ENCODE data around the gene RRP15. TPM values are rescaled to one million over a fixed set of nuclear protein-coding genes. Genes with fewer than 3 reads are reported as not detected.

The RRP15 gene
- total RNA-seq, 1 experiment from 2014 or later, result 25.6 TPM

- no peaks in the 10 kb centered on the region for H3K9me2 ChIP-seq (replicated peaks; ENCODE audit: low read length)
- ATAC-seq (peak; percentile 78), DNase-seq (peak; percentile 71)
- H2AFZ ChIP-seq (ENCODE audit: low read length), result no peak overlapping the region
- ChIA-PET POLR2A (ENCODE audit: unreplicated experiment) (interaction anchor here (0.7 kb wide), 1 partner anchor 136 kb away, joined by 4 read pairs; no protein-coding TSS in a partner anchor), CTCF (interaction anchor here (0.7 kb wide), 1 partner anchor 93 kb away, joined by 3 read pairs; no protein-coding TSS in a partner anchor)
- H3K27me3 ChIP-seq (ENCODE audit: low read length), result no peaks in the 10 kb centered on the region
- intact Hi-C loops (cut with micrococcal nuclease), result loop anchor here (1.0 to 5.0 kb wide), 7 partner anchors 76 to 706 kb away; no protein-coding TSS in a partner anchor
- H3K4me2 ChIP-seq (ENCODE audit: low read length), result no peak overlapping the region
- H3K4me3 ChIP-seq (ENCODE audit: low read length), result no peak overlapping the region
- TF ChIP-seq EZH2phosphoT487 (IDR thresholded peaks at IDR 0.05; ENCODE audit: borderline replicate concordance, low read length) (no peak), CTCF (conservative IDR thresholded peaks at IDR 0.05; ENCODE audit: low read depth, low read length) (peak; percentile 94)
- H3K9me3 ChIP-seq (ENCODE audit: low read length), result no peaks in the 10 kb centered on the region
- no peak overlapping the region; the same call in 1 of the 2 replicates for H3K9ac ChIP-seq (ENCODE audit: low read length)
- H4K20me1 ChIP-seq (ENCODE audit: low read length), result peaks cover 9% of the 10 kb centered on the region; the same call in 1 of the 2 replicates
- H3K4me1 ChIP-seq (ENCODE audit: insufficient read depth, low read length), result peaks cover 11% of the 10 kb centered on the region; the same call in 1 of the 2 replicates
- peaks cover 52% of the 10 kb centered on the region for H3K36me3 ChIP-seq (ENCODE audit: low read depth, low read length)
- no TSS peak for BruUV-seq (replicated peaks)
- H3K79me2 ChIP-seq (ENCODE audit: low read length), result peaks cover 99% of the 10 kb centered on the region
- H3F3A ChIP-seq (ENCODE audit: low read length, unreplicated experiment), result no peaks in the 10 kb centered on the region
- peak overlapping the region; percentile 15 for H3K27ac ChIP-seq (ENCODE audit: low read length)
Measured at GRCh38 chr1:218361298-218362065, 76.4 kb downstream of the RRP15 start.

- CTCF ChIA-PET, result no interaction called here
- H3K4me2 ChIP-seq (ENCODE audit: low read length), result no peak overlapping the region
Measured at GRCh38 chr1:218362418-218363076, 77.5 kb downstream of the RRP15 start.

More at GRCh38 chr1:218362418-218363076, 77.5 kb downstream of the RRP15 start:
- no peak overlapping the region for H2AFZ ChIP-seq (ENCODE audit: low read length)
- peaks cover 9% of the 10 kb centered on the region; the same call in 1 of the 2 replicates for H3K4me1 ChIP-seq (ENCODE audit: insufficient read depth, low read length)
- DNase-seq (no peak), ATAC-seq (no peak)
- no peaks in the 10 kb centered on the region for H3K9me3 ChIP-seq (ENCODE audit: low read length)
- no peak overlapping the region for H3K9ac ChIP-seq (ENCODE audit: low read length)
- H4K20me1 ChIP-seq (ENCODE audit: low read length), result peaks cover 6% of the 10 kb centered on the region; the same call in 1 of the 2 replicates
- H3K27ac ChIP-seq (ENCODE audit: low read length), result peak overlapping the region; percentile 15
- H3F3A ChIP-seq (ENCODE audit: low read length, unreplicated experiment), result no peaks in the 10 kb centered on the region
- H3K9me2 ChIP-seq (replicated peaks; ENCODE audit: low read length), result no peaks in the 10 kb centered on the region
- no peak for TF ChIP-seq CTCF (conservative IDR thresholded peaks at IDR 0.05; ENCODE audit: low read depth, low read length)
- TF ChIP-seq EZH2 (IDR thresholded peaks at IDR 0.05; ENCODE audit: low read length, unreplicated experiment), result no peak
- no peak for TF ChIP-seq EZH2phosphoT487 (IDR thresholded peaks at IDR 0.05; ENCODE audit: borderline replicate concordance, low read length)
- no peaks in the 10 kb centered on the region for H3K27me3 ChIP-seq (ENCODE audit: low read length)
- no peak overlapping the region for H3K4me3 ChIP-seq (ENCODE audit: low read length)
- POLR2A ChIA-PET (ENCODE audit: unreplicated experiment), result no interaction called here
- intact Hi-C loops (cut with micrococcal nuclease), result loop anchor here (5.0 kb wide), 3 partner anchors 75 to 295 kb away; no protein-coding TSS in a partner anchor
- peaks cover 45% of the 10 kb centered on the region for H3K36me3 ChIP-seq (ENCODE audit: low read depth, low read length)
- H3K79me2 ChIP-seq (ENCODE audit: low read length), result peaks cover 99% of the 10 kb centered on the region
- BruUV-seq (replicated peaks), result no TSS peak

All from PC-3 (cell line).